Fibroblast of lung (primary cell): ENCODE results near the gene GABRB2. TPM values are rescaled to one million over a fixed set of nuclear protein-coding genes. Genes with fewer than 3 reads are reported as not detected.
"Not testable (repeated sequence)": the region's sequence is repeated elsewhere in the genome, so short reads cannot be mapped to it uniquely, and the experiment has no call there.

Source experiments
- DNase-seq, 2 donors: peaks; one replicate each; pipeline versions ENCODE4 v3.0.0 to v3.0.0-alpha.2; 2010; ENCODE audit warnings: low read depth in 2 of 2
- H2AFZ ChIP-seq: 2 replicates; pipeline ENCODE4 v1.5.1; 2012; ENCODE audit warnings: low read length, control low read depth, inconsistent platforms
- H3K27ac ChIP-seq: 2 replicates; pipeline ENCODE4 v1.5.1; 2011; ENCODE audit warnings: low read length, control low read depth; ENCODE audit not compliant: insufficient read depth
- H3K27me3 ChIP-seq: 2 replicates; pipeline ENCODE4 v1.5.1; 2011; ENCODE audit warnings: mild to moderate bottlenecking, low read length; ENCODE audit not compliant: control insufficient read depth, insufficient read depth
- H3K36me3 ChIP-seq: 2 replicates; pipeline ENCODE4 v1.5.1; 2011; ENCODE audit warnings: low read length; ENCODE audit not compliant: control insufficient read depth, insufficient read depth
- H3K4me1 ChIP-seq: 2 replicates; pipeline ENCODE4 v1.5.1; 2011; ENCODE audit warnings: low read length; ENCODE audit not compliant: control insufficient read depth, insufficient read depth; ENCODE audit errors: extremely low read depth
- H3K4me2 ChIP-seq: 2 replicates; pipeline ENCODE4 v1.5.1; 2011; ENCODE audit warnings: low read length, control low read depth; ENCODE audit not compliant: insufficient read depth; ENCODE audit errors: extremely low read depth
- H3K4me3 ChIP-seq, 4 experiments: fragments of 200-600 bp in 1 of 4; sonication (generic) in 1 of 4; replicated peaks in 1 of 4; 2 replicates each; pipeline ENCODE4 v1.5.1; 2011 to 2016; ENCODE audit warnings: low read length in 4 of 4, low read depth in 3 of 4, mild to moderate bottlenecking in 3 of 4, control low read depth in 2 of 4, inconsistent platforms in 1 of 4, mixed read lengths in 1 of 4; ENCODE audit not compliant: insufficient read depth in 1 of 4; ENCODE audit errors: control extremely low read depth in 1 of 4
- H3K79me2 ChIP-seq: 2 replicates; pipeline ENCODE4 v1.5.1; 2012; ENCODE audit warnings: mild to moderate bottlenecking, low read length, inconsistent platforms; ENCODE audit not compliant: control insufficient read depth, insufficient read depth
- H3K9ac ChIP-seq: 2 replicates; pipeline ENCODE4 v1.5.1; 2011; ENCODE audit warnings: mild to moderate bottlenecking, low read length, control low read depth; ENCODE audit not compliant: insufficient read depth
- H3K9me3 ChIP-seq: 2 replicates; pipeline ENCODE4 v1.5.1; 2012; ENCODE audit warnings: low read depth, low read length; ENCODE audit not compliant: control insufficient read depth, insufficient read depth
- H4K20me1 ChIP-seq: 2 replicates; pipeline ENCODE4 v1.5.1; 2011; ENCODE audit warnings: low read length; ENCODE audit not compliant: control insufficient read depth, insufficient read depth; ENCODE audit errors: extremely low read depth
- CTCF ChIP-seq, 2 donors: IDR thresholded peaks in 1 of 2; conservative IDR thresholded peaks in 1 of 2; 1 replicate in 1 of 2; 2 replicates in 1 of 2; pipeline ENCODE4 v1.5.1; 2011 to 2012; ENCODE audit warnings: low read length in 2 of 2, control low read depth in 1 of 2, inconsistent platforms in 1 of 2, low read depth in 1 of 2, mild to moderate bottlenecking in 1 of 2
- EZH2 ChIP-seq: IDR thresholded peaks from 2 replicates; pipeline ENCODE4 v1.5.1; 2012; ENCODE audit warnings: low read length, control low read depth, mild to moderate bottlenecking; ENCODE audit errors: missing control alignments
- polyA plus RNA-seq, 2 donors: library from polyadenylated mRNA; depleted of rRNA in 1 of 2; stranded (reverse) in 1 of 2; unstranded in 1 of 2; fragments of >200 nt; gene quantifications; 2 replicates each; pipeline ENCODE4 v1.2.1, GENCODE V29; 2011 to 2012; ENCODE audit warnings: missing spikeins in 1 of 2
- total RNA-seq: library from RNA; depleted of rRNA; stranded (reverse); fragments of >200 nt; gene quantifications from 2 replicates; pipeline ENCODE4 v1.2.1, GENCODE V29; 2014

The GABRB2 gene
- total and polyA plus RNA-seq, 2 donors (not counting 1 experiment from before 2014, with no cell fraction given), result under 0.01 to 0.01 TPM

DNA sequence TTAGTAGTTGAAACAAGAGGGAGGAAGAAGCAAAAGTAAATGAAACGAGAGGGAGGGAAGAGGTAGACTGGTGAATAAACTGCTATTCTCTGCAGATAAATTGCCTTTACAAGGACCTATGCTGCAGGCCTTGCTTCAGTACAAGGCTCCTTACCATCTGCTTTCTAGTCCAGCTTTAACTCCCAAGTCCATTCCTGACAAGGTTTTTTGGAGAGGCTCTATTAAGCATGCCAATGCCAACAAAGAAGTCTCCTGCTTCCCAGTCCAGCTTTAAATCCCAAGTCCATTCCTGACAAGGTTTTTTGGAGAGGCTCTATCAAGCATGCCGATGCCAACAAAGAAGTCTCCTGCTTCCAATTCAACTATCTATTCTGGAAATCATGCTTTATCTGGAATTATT lies 244.9 kb downstream of the GABRB2 start:
- TF ChIP-seq EZH2 (no peak), CTCF (conservative IDR thresholded peaks at IDR 0.05 in 1 of 2, IDR thresholded peaks at IDR 0.05 in 1 of 2; ENCODE audit: low read depth in 1 of 2, low read length in 2 of 2) (no peak)
- Histone ChIP-seq H3K9ac (no peak overlapping the region), H4K20me1 (no peaks in the 10 kb centered on the region), H2AFZ (no peak overlapping the region), H3K9me3 (no peaks in the 10 kb centered on the region), H3K27ac (no peak overlapping the region), H3K4me3 (no peak overlapping the region), H3K36me3 (no peaks in the 10 kb centered on the region), H3K79me2 (no peaks in the 10 kb centered on the region), H3K4me2 (no peak overlapping the region), H3K27me3 (no peaks in the 10 kb centered on the region), H3K4me1 (no peaks in the 10 kb centered on the region)
- DNase-seq, result no peak

DNA sequence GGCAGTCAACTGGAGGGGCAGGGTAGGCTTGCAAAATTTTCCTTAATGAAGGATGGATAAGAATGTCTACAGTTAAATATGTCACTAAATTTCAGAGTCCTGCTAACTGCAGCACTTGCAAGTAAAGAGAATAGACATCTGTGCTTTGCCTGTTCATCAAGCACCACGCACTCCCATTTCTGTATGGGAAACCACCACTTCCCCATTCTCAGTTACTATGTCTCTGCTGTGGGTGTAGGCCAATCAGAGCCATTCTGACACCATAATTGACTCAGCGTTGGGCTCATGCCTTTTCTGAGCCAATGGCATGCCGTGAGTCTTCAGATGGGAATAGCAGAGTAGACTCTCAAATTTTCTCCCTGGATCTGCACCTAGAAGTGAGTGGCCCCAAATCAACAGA lies 247.5 kb downstream of the GABRB2 start:
- H3K36me3 ChIP-seq, result no peaks in the 10 kb centered on the region
- no peaks in the 10 kb centered on the region for H3K79me2 ChIP-seq
- no peak overlapping the region for H3K4me3 ChIP-seq
- TF ChIP-seq EZH2 (no peak), CTCF (conservative IDR thresholded peaks at IDR 0.05 in 1 of 2, IDR thresholded peaks at IDR 0.05 in 1 of 2; ENCODE audit: low read depth in 1 of 2, low read length in 2 of 2) (no peak)
- no peak overlapping the region for H3K9ac ChIP-seq
- H4K20me1 ChIP-seq, result no peaks in the 10 kb centered on the region
- no peaks in the 10 kb centered on the region for H3K27me3 ChIP-seq
- H3K4me1 ChIP-seq, result no peaks in the 10 kb centered on the region
- no peak overlapping the region for H3K27ac ChIP-seq
- H2AFZ ChIP-seq, result no peak overlapping the region
- H3K4me2 ChIP-seq, result no peak overlapping the region
- no peak for DNase-seq
- H3K9me3 ChIP-seq, result no peaks in the 10 kb centered on the region

DNA sequence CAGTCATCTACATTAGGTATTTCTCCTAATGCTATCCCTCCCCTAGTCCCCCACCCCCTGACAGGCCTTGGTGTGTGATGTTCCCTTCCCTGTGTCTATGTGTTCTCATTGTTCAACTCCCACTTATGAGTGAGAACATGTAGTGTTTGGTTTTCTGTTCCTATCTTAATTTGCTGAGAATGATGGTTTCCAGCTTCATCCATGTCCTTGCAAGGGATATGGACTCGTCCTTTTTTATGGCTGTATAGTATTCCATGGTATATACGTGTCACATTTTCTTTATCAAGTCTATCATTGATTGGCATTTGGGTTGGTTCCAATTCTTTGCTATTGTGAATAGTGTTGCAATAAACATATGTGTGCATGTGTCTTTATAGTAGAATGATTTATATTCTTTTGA lies 249.1 kb downstream of the GABRB2 start:
- not testable (repeated sequence) for H3K27ac ChIP-seq, H3K9me3 ChIP-seq, H3K4me3 ChIP-seq, H3K36me3 ChIP-seq, H3K79me2 ChIP-seq, H4K20me1 ChIP-seq, DNase-seq, H3K27me3 ChIP-seq, H3K9ac ChIP-seq, H2AFZ ChIP-seq, H3K4me2 ChIP-seq, H3K4me1 ChIP-seq
